ENCODE results near the gene CBX2.

Gene CBX2

GRCh38 chr17:79836972-79837887 lies 59.3 kb downstream of the CBX2 start:
- DNase-seq (ENCODE audit: low read depth), result peak; percentile 84
- H3K4me3 ChIP-seq (ENCODE audit: low read depth, low read length), result peak overlapping the region; percentile 94
- TF ChIP-seq CTCF (IDR thresholded peaks at IDR 0.05; ENCODE audit: control insufficient read depth, extremely low read depth, insufficient read depth), result 0 out of 2 replicates have a peak, but pooled peaks have one; percentile 7

Data from LNCaP clone FGC (cell line).